GM12865 (cell line): ENCODE measurements around the gene SUSD4.

Experiments used
- DNase-seq: peaks from one replicate; pipeline ENCODE4 v3.0.0; 2010; ENCODE audit warnings: low read depth
- H3K4me3 ChIP-seq: 2 replicates; pipeline ENCODE4 v1.5.1; 2011; ENCODE audit warnings: mild to moderate bottlenecking, low read depth, low read length, control low read depth
- CTCF ChIP-seq: IDR thresholded peaks from 2 replicates; pipeline ENCODE4 v1.5.1; 2011; ENCODE audit warnings: low read length, control low read depth, low read depth, inconsistent platforms; ENCODE audit not compliant: insufficient read depth; ENCODE audit errors: missing control alignments

SUSD4 gene

GRCh38 chr1:223330466-223330865 is 33.5 kb downstream of the SUSD4 start:
- DNase-seq: no peak
- no peak for TF ChIP-seq CTCF
- H3K4me3 ChIP-seq: no peak overlapping the region

GRCh38 chr1:223329664-223330415 is 34.1 kb downstream of the SUSD4 start:
- no peak overlapping the region for H3K4me3 ChIP-seq
- no peak for DNase-seq
- no peak for TF ChIP-seq CTCF

- no peak for DNase-seq
- TF ChIP-seq CTCF: no peak
- H3K4me3 ChIP-seq: no peak overlapping the region
These were observed 34.7 kb downstream of the SUSD4 start for GRCh38 chr1:223329252-223329651.

GRCh38 chr1:223328566-223328965 is 35.4 kb downstream of the SUSD4 start:
- no peak for DNase-seq
- no peak overlapping the region for H3K4me3 ChIP-seq
- no peak for TF ChIP-seq CTCF

- DNase-seq: no peak
- H3K4me3 ChIP-seq: no peak overlapping the region
- no peak for TF ChIP-seq CTCF
These were observed 37.2 kb downstream of the SUSD4 start for GRCh38 chr1:223326776-223327175.

- H3K4me3 ChIP-seq: no peak overlapping the region
- no peak for TF ChIP-seq CTCF
- no peak for DNase-seq
These were observed 40.2 kb downstream of the SUSD4 start for GRCh38 chr1:223323491-223324484.

GRCh38 chr1:223322868-223323267 is 41.1 kb downstream of the SUSD4 start:
- DNase-seq: no peak
- no peak for TF ChIP-seq CTCF
- H3K4me3 ChIP-seq: no peak overlapping the region
